Fibroblast of skin of right quadriceps (primary cell): ENCODE measurements around the gene AKAP6.
"Not testable (repeated sequence)": the region's sequence is repeated elsewhere in the genome, so short reads cannot be mapped to it uniquely, and the experiment has no call there.

Source experiments
- DNase-seq: peaks from one replicate; pipeline ENCODE4 v3.0.0-alpha.2; 2013

The AKAP6 gene

GRCh38 chr14:32374155-32374554 is 45.1 kb downstream of the AKAP6 start:
- peak; percentile 54 for DNase-seq

DNA sequence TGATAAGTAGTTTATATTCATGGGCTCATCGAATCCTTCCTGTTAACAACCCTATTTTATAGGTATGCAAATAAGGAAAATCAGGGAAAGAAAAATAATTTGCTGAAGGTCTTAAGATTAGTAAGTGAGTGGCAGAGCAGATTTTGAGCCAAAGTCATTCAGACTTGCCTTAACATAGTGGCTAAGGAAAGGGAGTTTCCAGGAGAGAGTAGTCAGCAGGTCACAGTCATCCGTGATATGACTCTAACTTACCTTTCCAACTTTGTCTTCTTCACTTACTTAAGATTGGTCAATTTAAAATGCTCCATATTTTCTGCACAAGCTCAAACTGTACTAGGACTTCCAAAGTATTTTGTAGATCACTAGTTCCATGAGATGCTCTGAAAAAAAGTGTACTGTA is 46.6 kb downstream of the AKAP6 start:
- no peak for DNase-seq

GRCh38 chr14:32377046-32377646 is 48.0 kb downstream of the AKAP6 start:
- DNase-seq, result no peak

DNA sequence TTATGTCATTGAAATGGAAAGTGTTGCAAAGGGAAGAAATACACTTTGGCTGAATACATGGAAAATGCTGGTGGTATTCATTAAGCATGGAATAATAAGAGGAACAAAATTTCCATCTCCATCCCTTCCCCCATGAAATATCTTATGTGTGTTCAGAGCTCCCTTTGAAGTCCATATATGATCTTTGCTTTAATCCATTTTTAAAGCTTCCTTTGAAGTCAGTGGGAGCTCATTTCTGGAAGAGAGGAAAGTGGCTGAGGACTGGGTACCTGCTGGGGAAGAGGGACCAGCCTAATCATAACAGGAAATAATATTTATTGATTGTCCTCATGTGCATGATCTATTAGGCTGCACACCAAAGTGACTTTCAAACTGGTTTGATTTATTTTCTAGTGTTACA is 49.2 kb downstream of the AKAP6 start:
- DNase-seq, result no peak

DNA sequence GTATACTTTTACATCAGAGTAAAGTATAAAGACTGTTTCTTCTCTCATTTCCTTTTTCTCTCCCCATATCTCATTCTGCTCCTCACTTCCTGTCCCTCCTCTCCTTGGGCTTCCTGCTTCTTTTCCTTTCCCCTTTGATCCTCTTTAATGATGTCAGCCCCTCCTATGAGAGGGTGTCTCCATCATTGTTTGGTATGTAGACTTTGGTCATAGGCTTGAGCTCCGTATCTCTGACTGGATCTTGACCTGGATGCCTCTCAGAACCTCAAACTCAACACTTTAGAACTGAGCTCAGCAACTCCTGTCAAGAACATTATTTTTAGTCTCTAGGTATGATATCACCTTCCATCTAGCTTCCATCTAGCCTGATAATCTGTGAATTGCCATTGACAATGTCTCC is 50.3 kb downstream of the AKAP6 start:
- no peak for DNase-seq

DNA sequence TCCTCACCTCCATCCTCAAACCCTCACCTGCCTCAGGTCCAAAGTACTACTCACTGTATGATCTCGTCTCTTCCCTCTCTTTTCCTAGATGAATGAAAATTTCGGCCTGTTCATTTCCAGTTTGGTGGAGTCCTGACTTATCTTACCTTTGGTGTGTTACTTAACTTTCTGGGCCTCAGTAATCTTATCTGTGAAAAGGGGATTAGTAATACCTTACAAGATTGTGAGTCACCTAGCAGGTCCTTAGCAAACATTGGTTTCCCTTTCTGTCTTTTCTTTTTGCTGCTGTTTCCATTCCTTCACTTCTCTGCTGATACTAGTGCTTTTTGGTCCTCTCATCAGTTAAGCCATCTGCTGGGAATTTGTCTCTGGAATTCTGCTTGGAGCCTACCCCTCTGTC is 52.8 kb downstream of the AKAP6 start:
- no peak for DNase-seq

GRCh38 chr14:32382704-32383103 is 53.6 kb downstream of the AKAP6 start:
- DNase-seq, result peak; percentile 44

DNA sequence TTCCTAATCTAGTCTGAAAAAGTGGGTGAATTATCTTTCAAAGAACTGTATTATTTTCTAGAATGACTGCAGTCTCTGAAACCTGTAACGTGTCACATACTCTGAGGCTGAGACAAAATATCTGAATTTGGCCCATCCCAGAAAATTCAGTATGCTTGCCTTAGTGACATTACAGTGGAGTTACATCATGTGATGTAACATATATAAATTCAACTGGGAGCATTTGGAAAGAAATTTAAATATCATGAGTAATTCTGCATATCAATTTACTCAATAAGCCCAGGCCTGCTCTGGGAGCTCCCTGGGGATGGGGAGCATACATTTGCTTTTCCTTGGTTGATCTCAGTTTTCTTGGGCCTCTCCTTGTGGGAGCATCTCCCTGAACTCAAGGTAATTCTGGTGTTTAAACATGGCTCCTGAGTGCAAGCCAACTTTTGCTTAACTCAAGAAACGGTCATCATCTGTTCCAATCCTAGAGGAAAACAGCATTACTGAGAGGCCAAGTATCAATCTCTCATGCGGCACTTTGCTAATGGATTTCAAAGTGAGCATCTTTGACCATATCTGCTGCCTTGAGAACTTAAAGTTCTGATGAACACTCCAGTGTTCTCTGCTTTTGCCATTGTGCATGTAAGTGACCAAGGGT is 54.4 kb downstream of the AKAP6 start:
- DNase-seq, result peak; percentile 68

- no peak for DNase-seq
Measured at GRCh38 chr14:32384464-32384863, 55.4 kb downstream of the AKAP6 start.

DNA sequence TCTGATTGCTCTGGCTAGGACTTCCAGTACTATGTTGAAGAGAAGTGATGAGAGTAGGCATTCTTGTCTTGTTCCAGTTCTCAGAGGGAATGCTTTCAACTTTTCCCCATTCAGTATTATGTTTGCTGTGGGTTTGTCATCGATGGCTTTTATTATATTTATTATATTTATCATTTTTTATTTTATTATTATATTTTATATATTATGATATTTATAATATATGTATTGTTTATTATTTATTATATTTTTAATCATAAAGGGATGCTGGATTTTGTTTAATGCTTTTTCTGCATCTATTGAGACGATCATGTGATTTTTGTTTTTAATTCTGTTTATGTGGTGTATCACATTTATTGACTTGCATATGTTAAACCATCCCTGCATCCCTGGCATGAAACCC is 58.2 kb downstream of the AKAP6 start:
- not testable (repeated sequence) for DNase-seq

GRCh38 chr14:32393119-32393518 is 64.0 kb downstream of the AKAP6 start:
- no peak for DNase-seq

GRCh38 chr14:32394038-32394437 is 64.9 kb downstream of the AKAP6 start:
- DNase-seq, result no peak

DNA sequence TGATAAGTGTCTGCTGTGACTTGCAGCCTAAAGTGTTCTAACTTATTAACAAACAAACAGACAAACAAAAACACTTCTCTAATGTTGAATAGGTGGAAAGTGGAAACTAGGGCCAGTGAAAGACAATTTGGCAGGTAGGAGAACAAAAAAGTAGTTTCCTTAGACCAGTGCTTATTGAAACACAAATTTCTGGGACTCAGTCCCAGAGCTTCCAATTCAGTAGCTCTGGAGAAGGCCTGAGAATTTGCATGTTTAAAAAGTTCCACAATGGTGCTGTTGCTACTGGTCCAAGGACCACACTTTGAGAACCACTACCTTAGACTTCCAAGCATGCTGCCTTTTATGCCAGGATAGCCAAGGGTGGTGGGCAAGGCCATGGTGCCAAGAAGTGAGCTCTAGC is 67.8 kb downstream of the AKAP6 start:
- no peak for DNase-seq

DNA sequence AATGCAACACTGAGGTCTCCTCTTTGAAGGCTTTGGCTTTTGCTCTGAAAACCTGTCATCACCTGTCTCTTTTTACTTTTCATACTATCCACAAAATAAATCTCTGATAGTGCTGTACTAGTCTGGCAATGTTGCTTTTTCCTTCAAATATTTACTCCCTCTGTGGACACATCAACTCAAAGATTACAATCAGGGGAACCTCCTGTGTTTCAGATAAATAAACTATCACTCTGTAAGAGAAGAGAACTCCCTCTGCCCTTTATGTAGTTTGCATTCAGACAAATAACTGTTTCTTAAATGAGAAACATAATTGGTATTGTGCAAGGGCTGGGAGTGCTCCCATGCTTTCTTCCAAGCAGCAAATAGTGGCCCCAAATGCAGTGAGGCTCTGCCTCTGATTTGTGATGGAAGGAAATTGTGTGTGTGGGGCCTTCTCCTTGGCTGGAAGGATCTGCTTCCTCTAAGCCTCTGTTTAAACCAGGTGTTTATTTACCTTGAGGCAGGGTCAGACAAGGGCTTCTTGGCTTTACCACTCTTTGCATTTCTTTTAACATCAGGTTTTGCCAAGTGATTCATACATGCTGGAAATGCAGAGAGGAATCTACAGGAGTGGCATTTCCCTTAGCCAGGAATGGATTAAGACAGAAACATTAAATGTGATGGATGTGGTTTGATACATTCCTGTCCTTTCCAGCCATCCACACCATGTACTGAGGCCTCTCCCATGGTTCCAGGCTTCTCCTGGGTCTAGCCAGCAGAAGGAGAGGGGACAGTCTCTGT is 69.0 kb downstream of the AKAP6 start:
- DNase-seq, result peak; percentile 90

DNA sequence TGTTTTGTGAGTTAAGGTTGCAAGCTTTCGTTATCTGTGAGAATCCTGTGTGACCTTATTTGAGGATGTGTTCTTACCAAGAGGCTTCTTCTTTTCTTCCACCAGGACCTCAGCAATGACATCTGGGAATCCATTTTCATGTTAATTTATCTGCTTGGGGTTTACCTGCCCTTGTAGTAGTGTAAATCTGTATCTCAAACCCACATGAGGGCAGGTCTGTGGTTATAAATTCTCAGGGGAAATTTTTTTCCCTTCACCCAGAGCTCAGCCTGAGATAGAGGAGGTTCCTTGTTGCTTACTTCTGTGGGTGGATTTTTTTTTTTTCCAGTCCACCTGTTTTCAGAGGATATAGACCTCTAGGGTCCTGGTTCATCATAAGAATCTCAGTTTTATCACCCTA is 70.8 kb downstream of the AKAP6 start:
- DNase-seq, result no peak

- peak; percentile 68 for DNase-seq
Measured at GRCh38 chr14:32400480-32400879, 71.4 kb downstream of the AKAP6 start.

DNA sequence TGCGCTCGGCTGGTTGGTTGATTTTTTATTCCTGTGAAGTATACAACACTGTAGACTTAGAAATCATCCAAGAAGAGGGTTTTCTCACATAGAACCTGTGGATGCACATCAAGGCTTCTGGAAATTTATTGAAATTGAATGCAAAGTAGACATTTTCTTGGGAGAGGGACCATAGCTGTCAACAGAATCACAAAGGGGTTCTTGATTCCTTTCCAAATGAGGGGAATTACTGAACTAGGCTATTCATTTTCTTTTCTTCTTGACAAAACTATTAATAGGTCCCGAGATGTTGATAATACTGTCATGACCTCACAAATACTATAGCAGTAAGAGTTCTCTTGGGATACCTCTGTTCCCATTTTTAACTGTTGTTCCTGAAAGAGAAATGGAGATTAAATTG is 73.9 kb downstream of the AKAP6 start:
- no peak for DNase-seq

- DNase-seq, result peak; percentile 57
Measured at GRCh38 chr14:32403688-32404087, 74.6 kb downstream of the AKAP6 start.

DNA sequence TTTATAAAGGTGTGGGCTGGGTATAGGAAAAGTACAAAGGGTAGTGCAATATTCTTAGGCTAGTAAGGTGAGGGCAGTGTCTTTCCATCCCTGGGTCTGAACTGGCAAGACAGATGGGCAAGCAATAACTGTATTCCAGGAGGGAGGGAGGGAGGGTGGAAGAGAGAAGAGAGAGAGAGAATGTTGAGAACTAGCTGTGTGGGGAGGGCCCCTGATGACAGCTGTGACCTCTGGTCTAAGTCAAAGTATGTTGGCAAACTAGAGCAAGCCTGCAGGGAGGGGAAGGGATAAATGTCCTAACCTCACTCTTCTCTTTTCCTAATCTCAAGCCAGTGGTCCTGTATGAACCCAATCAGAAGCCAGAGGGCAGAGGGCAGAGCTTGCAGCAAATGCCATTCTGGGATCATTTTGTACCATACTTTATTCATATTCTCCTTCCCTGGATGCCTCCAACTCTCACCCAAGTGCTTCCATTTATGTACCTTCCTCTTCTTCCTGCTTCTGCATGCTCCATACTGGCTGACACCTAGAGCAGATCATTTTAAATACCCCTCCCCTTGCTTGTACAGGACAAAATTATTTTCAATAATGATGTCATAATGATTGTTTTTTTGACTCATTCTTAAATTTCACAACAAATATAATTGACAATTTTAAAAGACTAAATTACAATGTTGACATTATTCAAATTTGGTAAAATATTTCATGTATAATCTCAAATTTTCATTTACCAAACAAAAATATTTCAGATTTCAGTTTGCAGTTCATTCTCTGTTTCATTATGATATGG is 75.9 kb downstream of the AKAP6 start:
- no peak for DNase-seq

GRCh38 chr14:32405856-32406255 is 76.8 kb downstream of the AKAP6 start:
- no peak for DNase-seq

DNA sequence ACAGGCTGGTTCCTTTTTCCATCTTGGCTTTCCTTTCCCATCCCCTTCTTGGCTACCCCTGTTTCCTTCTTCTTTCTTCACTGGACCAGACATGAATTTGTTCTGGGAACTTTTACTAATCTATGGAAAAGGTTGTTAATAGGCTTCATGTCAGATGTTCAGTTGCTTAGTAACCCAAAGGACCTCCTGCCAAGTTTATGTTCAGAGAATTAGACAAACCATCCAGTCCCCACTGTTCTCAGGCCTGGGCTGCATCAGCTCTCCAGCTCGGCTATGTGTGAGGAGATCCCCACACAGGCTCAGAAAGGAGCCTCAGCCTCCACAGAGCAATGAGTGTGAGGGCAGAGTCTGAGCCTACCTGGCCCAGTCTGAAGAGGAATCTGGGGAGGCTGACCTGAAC is 78.0 kb downstream of the AKAP6 start:
- DNase-seq, result no peak

DNA sequence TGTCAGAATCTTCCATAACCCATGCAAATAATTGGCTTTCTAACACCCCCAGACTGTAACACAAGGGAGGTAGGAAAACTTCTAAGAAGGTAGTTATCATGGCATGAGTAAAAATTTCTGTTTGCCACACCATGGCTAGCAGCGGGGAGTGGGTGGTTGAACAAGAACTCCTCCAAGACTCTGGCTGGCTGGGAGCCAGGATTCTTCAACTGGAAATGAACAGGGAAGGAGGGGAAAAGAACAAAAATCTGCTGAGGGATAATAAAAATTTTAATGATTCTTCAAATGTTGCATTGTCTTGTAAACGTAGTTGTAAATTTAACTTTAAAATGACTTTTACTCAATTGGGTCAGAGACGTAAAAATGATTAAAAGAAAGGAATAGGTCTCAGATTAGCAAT is 78.9 kb downstream of the AKAP6 start:
- DNase-seq, result peak; percentile 54

DNA sequence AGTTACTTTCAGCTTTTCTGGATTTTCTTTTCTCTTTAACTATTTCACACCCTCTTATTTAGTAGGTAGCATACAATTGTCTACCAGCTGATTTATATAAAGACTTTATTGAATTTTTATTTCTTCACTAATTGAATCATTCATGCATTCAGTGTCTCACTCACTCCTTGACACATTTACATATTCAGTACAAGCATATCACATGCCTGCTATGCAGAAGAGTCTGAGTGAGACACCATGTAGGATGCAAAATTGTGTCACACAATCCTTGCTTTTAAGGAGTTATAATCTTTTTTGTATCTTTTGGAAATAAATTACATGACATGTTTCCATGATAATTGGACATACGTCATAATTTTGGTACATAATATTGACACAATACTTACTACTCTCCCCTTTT is 83.0 kb downstream of the AKAP6 start:
- DNase-seq, result no peak

DNA sequence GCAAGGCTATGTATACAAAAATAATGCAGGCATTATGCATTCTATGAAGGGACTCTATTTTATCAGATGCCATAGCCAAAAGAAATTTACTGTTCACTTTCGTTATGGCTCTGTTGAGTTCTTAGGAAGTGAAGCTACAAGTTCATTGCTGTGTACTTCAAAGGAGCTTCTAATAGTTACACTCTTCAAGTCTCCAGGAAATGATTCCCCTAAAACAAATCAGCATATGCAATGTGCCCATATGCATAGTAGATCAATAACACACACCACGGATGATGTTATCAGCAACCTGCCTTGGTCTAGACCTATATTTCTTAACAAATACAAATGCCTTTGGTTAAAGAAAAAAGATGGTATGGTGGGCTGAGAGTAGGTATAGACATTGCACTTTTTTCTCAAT is 83.4 kb downstream of the AKAP6 start:
- DNase-seq, result no peak
